Measurements from ENCODE around the gene LCN15. TPM values are rescaled to one million over a fixed set of nuclear protein-coding genes. Genes with fewer than 3 reads are reported as not detected.
A peak's percentile ranks its signal among the peaks of the same experiment; 100 is the strongest.

LCN15 gene
- polyA plus RNA-seq, 3 donors, result not detected

- no peak overlapping the region for H3K9ac ChIP-seq (ENCODE audit: insufficient read depth, low read length, poor library complexity, severe bottlenecking)
- H3K27me3 ChIP-seq (ENCODE audit: control insufficient read depth in 2 of 2, insufficient read depth in 2 of 2, low read length in 2 of 2), result peaks cover 5 to 24% of the 10 kb centered on the region in 2 donors
- H3K79me2 ChIP-seq (ENCODE audit: insufficient read depth, low read length), result no peaks in the 10 kb centered on the region
These were observed 25.4 kb downstream of the LCN15 start for GRCh38 chr9:136738960-136739359.

GRCh38 chr9:136735812-136736480 lies 28.4 kb downstream of the LCN15 start:
- intact Hi-C loops (cut with micrococcal nuclease), result no loop called here
- WGBS (ENCODE audit: insufficient coverage), result 92% methylated on average over 10 of the region's 21 CpGs
- no peak for TF ChIP-seq CTCF (IDR thresholded peaks at IDR 0.05)
- no peak overlapping the region for H3K4me3 Mint-ChIP-seq
- peaks cover 4 to 17% (median 13%) of the 10 kb centered on the region in 3 donors for H3K27me3 Mint-ChIP-seq (ENCODE audit: low read depth in 3 of 3)
- H3K9me3 ChIP-seq (replicated peaks in 1 of 2; ENCODE audit: control insufficient read depth in 1 of 2, insufficient read depth in 1 of 2, low read length in 2 of 2), result no peaks in the 10 kb centered on the region
- H3K27ac Mint-ChIP-seq, result no peak overlapping the region
- no peaks in the 10 kb centered on the region for H3K4me1 ChIP-seq (ENCODE audit: control insufficient read depth in 1 of 2, insufficient read depth in 2 of 2, low read length in 2 of 2)
- DNase-seq, result no peak
- no peak overlapping the region for H2AFZ ChIP-seq (ENCODE audit: insufficient read depth, low read depth, low read length, poor library complexity, severe bottlenecking)
- H3K4me2 ChIP-seq (replicated peaks; ENCODE audit: extremely low read depth, low read length, poor library complexity, severe bottlenecking), result no peak overlapping the region
- H4K20me1 ChIP-seq (ENCODE audit: insufficient read depth, low read length), result no peaks in the 10 kb centered on the region
- peaks cover 0 to 4% of the 10 kb centered on the region in 2 donors for H3K27me3 ChIP-seq (ENCODE audit: control insufficient read depth in 2 of 2, insufficient read depth in 2 of 2, low read length in 2 of 2)
- H3K9ac ChIP-seq (ENCODE audit: insufficient read depth, low read length, poor library complexity, severe bottlenecking), result no peak overlapping the region
- H3K36me3 ChIP-seq (replicated peaks in 1 of 2; ENCODE audit: control insufficient read depth in 1 of 2, insufficient read depth in 2 of 2, low read length in 2 of 2), result no peaks in the 10 kb centered on the region
- H3K79me2 ChIP-seq (ENCODE audit: insufficient read depth, low read length), result no peaks in the 10 kb centered on the region
- no peaks in the 10 kb centered on the region for H3K36me3 Mint-ChIP-seq
- H3K4me3 ChIP-seq (replicated peaks in 1 of 3; ENCODE audit: low read depth in 2 of 3, low read length in 3 of 3), result no peak overlapping the region
- peaks cover 0 to 3% (median 0%) of the 10 kb centered on the region in 7 donors for H3K9me3 Mint-ChIP-seq
- no peaks in the 10 kb centered on the region for H3K4me1 Mint-ChIP-seq
- no peak overlapping the region for H3K27ac ChIP-seq (ENCODE audit: low read depth in 1 of 2, low read length in 2 of 2)

More at GRCh38 chr9:136738960-136739359, 25.4 kb downstream of the LCN15 start:
- no peak overlapping the region for H3K4me2 ChIP-seq (replicated peaks; ENCODE audit: extremely low read depth, low read length, poor library complexity, severe bottlenecking)
- H3K9me3 ChIP-seq (replicated peaks in 1 of 2; ENCODE audit: control insufficient read depth in 1 of 2, insufficient read depth in 1 of 2, low read length in 2 of 2), result no peaks in the 10 kb centered on the region
- no peaks in the 10 kb centered on the region for H3K4me1 ChIP-seq (ENCODE audit: control insufficient read depth in 1 of 2, insufficient read depth in 2 of 2, low read length in 2 of 2)
- H3K4me1 Mint-ChIP-seq, result no peaks in the 10 kb centered on the region
- WGBS (ENCODE audit: insufficient coverage), result 96% methylated on average over 20 of the region's 20 CpGs
- H4K20me1 ChIP-seq (ENCODE audit: insufficient read depth, low read length), result no peaks in the 10 kb centered on the region
- H3K9me3 Mint-ChIP-seq, result peaks cover 0 to 3% (median 0%) of the 10 kb centered on the region in 7 donors
- DNase-seq, result no peak
- H3K36me3 Mint-ChIP-seq, result no peaks in the 10 kb centered on the region
- no peak overlapping the region for H3K27ac ChIP-seq (ENCODE audit: low read depth in 1 of 2, low read length in 2 of 2)
- H2AFZ ChIP-seq (ENCODE audit: insufficient read depth, low read depth, low read length, poor library complexity, severe bottlenecking), result no peak overlapping the region
- intact Hi-C loops (cut with micrococcal nuclease), result no loop called here
- H3K4me3 ChIP-seq (replicated peaks in 1 of 3; ENCODE audit: low read depth in 2 of 3, low read length in 3 of 3), result no peak overlapping the region
- H3K36me3 ChIP-seq (replicated peaks in 1 of 2; ENCODE audit: control insufficient read depth in 1 of 2, insufficient read depth in 2 of 2, low read length in 2 of 2), result no peaks in the 10 kb centered on the region
- TF ChIP-seq CTCF (IDR thresholded peaks at IDR 0.05), result no peak
- peak overlapping the region in 1 of 2 donors; percentile 35 for H3K4me3 Mint-ChIP-seq
- no peak overlapping the region for H3K27ac Mint-ChIP-seq
- peaks cover 18 to 41% (median 31%) of the 10 kb centered on the region in 3 donors for H3K27me3 Mint-ChIP-seq (ENCODE audit: low read depth in 3 of 3)
